GM18861 (cell line): ENCODE results near the gene SLCO2A1.
"Not testable (repeated sequence)": the region's sequence is repeated elsewhere in the genome, so short reads cannot be mapped to it uniquely, and the experiment has no call there.

ENCODE experiments used
- ATAC-seq: cut with Tn5 transposase; IDR thresholded peaks from one replicate; pipeline ENCODE4 v1.9.1; 2021; ENCODE audit not compliant: unreplicated experiment

SLCO2A1 gene

GRCh38 chr3:134029734-134030378 lies at the start of gene SLCO2A1:
Gene SLCO2A1, minus strand, starts transcription at chr3:134029925. Its CDS starts 123 bp downstream, at chr3:134029802.
- no peak for ATAC-seq

GRCh38 chr3:134079111-134079547 lies 49.4 kb upstream of the SLCO2A1 start:
- ATAC-seq, result no peak

GRCh38 chr3:134078169-134078831 lies 48.6 kb upstream of the SLCO2A1 start:
- no peak for ATAC-seq

- ATAC-seq, result no peak
Observed at GRCh38 chr3:134077649-134078161, 48.0 kb upstream of the SLCO2A1 start.

GRCh38 chr3:134076851-134077250 lies 47.1 kb upstream of the SLCO2A1 start:
- ATAC-seq, result no peak

GRCh38 chr3:134075846-134076245 lies 46.1 kb upstream of the SLCO2A1 start:
- ATAC-seq, result no peak

- no peak for ATAC-seq
Observed at GRCh38 chr3:134075568-134075825, 45.8 kb upstream of the SLCO2A1 start.

GRCh38 chr3:134074790-134075567 lies 45.3 kb upstream of the SLCO2A1 start:
- ATAC-seq, result no peak

GRCh38 chr3:134074001-134074789 lies 44.5 kb upstream of the SLCO2A1 start:
- ATAC-seq, result no peak

- no peak for ATAC-seq
Observed at GRCh38 chr3:134073583-134073945, 43.8 kb upstream of the SLCO2A1 start.

GRCh38 chr3:134072881-134073582 lies 43.3 kb upstream of the SLCO2A1 start:
- ATAC-seq, result no peak

GRCh38 chr3:134070281-134070680 lies 40.6 kb upstream of the SLCO2A1 start:
- ATAC-seq, result not testable (repeated sequence)

- ATAC-seq, result no peak
Observed at GRCh38 chr3:134068429-134068828, 38.7 kb upstream of the SLCO2A1 start.

GRCh38 chr3:134067531-134068161 lies 37.9 kb upstream of the SLCO2A1 start:
- no peak for ATAC-seq

- ATAC-seq, result no peak
Observed at GRCh38 chr3:134066651-134067530, 37.2 kb upstream of the SLCO2A1 start.

- no peak for ATAC-seq
Observed at GRCh38 chr3:134066158-134066541, 36.4 kb upstream of the SLCO2A1 start.

- ATAC-seq, result no peak
Observed at GRCh38 chr3:134065252-134066157, 35.8 kb upstream of the SLCO2A1 start.

GRCh38 chr3:134064081-134064480 lies 34.4 kb upstream of the SLCO2A1 start:
- no peak for ATAC-seq
